Fibroblast of skin of abdomen (primary cell): ENCODE results near the gene GRIN3B.
"Not testable (repeated sequence)": the region's sequence is repeated elsewhere in the genome, so short reads cannot be mapped to it uniquely, and the experiment has no call there.

Experiments used
- DNase-seq: peaks from one replicate; pipeline ENCODE4 v3.0.0-alpha.2; 2013

Gene GRIN3B

GRCh38 chr19:1020868-1021425 is 20.7 kb downstream of the GRIN3B start, which contains the start of gene TMEM259:
Gene TMEM259 (minus strand): TSS chr19:1021123. CDS start chr19:1020996, 127 bp downstream.
- peak; percentile 98 for DNase-seq

- DNase-seq = not testable (repeated sequence)
These were observed 23.6 kb downstream of the GRIN3B start for GRCh38 chr19:1023883-1024188.

DNA sequence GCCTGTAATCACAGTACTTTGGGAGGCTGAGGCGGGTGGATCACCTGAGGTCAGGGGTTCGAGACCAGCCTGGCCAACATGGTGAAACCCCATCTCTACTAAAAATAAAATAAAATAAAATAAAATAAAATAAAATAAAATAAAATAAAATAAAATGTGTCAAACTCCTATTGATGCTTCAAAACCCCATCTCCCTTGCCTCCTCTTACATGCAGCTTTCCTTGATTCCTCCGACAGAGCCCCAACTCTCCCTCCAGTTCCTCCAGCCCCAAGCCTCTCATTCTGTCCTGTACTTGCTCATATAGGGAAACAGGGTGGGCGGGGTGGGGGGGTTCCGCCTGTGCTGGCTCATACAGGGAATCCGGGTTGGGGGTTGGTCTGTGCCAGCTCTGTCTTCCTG is 24.9 kb downstream of the GRIN3B start:
- DNase-seq = not testable (repeated sequence)

- DNase-seq = peak; percentile 87
These were observed 26.0 kb downstream of the GRIN3B start, which contains the start of gene CNN2 for GRCh38 chr19:1025960-1026782. Gene CNN2 (plus strand): TSS chr19:1026608. CDS start chr19:1026662, 54 bp downstream.

DNA sequence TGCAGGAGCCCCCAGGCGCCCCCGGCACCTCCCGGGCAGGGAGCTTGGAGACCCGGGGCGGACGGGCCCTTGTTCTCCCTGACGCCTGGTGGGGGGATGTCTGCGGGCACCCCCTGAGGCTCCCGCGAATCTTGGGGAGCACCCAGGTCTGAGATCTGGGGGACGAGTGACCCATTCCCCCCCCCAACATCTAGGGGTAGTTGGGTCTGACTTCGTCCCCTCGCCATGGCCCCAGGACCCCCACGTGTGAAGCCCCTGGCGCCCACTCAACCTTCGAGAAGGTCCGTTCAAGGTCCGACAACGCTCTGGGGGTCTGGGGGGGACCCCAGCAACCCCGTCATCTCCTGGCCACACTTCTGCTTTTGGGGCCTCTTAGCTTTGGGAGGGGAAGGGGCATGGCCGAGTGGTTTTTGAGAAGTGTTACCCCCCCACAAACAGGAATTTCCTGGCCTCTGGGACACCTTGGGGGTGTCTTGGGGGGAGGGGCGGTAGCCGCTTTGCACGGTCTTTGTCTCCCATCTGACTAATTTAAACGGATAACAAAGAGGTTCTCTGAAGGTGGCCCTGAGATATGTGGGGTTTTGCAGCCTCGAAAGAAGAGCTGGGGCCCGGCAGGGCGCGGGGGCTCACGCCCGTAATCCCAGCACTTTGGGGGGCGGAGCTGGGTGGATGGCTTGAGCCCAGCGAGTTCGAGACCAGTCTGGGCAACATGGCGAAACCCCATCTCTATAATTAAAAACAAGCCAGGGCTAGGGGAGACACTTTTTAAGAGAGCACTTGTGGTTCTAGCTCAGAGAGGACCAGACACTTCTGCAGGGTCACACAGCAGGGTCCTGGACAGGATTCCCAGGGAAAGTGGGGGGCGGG is 26.8 kb downstream of the GRIN3B start:
- peak; percentile 43 for DNase-seq

GRCh38 chr19:1027650-1028061 is 27.4 kb downstream of the GRIN3B start:
- DNase-seq = no peak

- DNase-seq = peak; percentile 99
These were observed 28.1 kb downstream of the GRIN3B start for GRCh38 chr19:1028062-1028926.

GRCh38 chr19:1032264-1032867 is 32.1 kb downstream of the GRIN3B start:
- no peak for DNase-seq

DNA sequence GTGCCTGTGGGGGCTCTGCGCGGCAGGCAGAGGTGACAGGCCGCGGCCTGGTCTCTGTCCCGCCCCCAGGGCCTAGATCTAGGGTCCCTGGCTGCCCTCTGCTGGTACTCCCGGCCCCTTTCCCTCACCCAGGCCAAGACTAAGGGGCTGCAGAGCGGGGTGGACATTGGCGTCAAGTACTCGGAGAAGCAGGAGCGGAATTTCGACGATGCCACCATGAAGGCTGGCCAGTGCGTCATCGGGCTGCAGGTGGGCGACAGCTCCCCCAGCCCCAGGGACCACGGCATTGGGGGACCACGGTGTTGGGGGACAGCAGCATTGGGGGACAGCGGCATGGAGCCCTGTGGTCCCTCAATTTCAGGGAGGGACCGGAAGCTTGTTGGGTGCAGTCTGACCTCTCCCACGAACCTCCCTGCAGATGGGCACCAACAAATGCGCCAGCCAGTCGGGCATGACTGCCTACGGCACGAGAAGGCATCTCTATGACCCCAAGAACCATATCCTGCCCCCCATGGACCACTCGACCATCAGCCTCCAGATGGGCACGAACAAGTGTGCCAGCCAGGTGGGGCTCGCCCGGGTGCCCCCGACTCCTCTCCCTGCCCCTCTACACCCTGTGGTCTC is 35.9 kb downstream of the GRIN3B start:
- DNase-seq = no peak

GRCh38 chr19:1037621-1038064 is 37.4 kb downstream of the GRIN3B start:
- DNase-seq = no peak

GRCh38 chr19:1038978-1039645 is 38.9 kb downstream of the GRIN3B start:
- DNase-seq = no peak

DNA sequence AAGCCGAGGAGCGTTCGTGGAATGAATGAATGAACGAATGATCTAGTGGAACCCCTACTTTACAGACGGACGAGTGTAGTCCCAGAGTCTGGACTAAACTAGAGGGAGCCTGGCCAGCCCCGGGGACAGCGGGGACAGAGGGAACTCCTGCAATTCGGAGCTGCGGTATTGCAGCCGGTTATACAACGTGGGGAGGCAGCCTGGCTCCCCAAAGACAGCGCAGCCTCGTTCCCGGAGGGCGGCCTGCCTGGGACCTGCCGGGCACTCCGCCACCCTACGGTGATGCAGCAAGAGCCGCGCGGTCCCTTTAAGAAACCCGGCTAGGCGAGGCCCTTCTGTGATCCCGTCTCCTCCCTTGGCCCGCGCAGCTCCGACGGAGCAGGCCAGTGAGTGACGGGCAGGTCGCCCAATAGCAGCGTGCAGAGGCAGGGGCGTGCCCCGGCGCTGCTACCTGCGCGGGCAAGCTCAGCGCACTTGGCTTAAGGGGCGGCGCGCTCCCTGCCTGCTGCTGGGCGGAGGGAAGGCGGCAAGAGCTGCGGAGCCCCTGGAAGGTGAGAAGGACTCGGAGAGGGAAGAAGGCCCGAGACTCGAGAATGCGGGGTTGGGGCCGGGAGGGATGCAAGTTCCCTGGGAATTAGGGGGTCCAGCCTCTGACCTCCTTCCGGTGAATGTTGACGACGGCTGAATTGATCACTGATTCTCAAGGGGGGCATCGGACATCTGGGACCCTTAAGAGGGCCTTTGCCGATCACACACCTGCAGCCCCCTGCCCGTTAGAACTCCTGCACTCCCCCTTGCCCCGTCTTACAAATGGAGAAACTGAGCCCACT is 39.6 kb downstream of the GRIN3B start, which contains the start of gene ABCA7:
Gene ABCA7, plus strand, starts transcription at position 462 of the 830 bp plus-strand sequence. CDS start 1,255 bp downstream, outside the sequence.
- peak; percentile 97 for DNase-seq

- DNase-seq = peak; percentile 95
These were observed 40.5 kb downstream of the GRIN3B start for GRCh38 chr19:1040476-1041271.

GRCh38 chr19:1041272-1041834 is 41.1 kb downstream of the GRIN3B start:
- DNase-seq = no peak

GRCh38 chr19:1041835-1042685 is 41.8 kb downstream of the GRIN3B start:
- no peak for DNase-seq

GRCh38 chr19:1042689-1043511 is 42.7 kb downstream of the GRIN3B start:
- no peak for DNase-seq
